ENCODE results near the gene LENG1. TPM values are rescaled to one million over a fixed set of nuclear protein-coding genes. Genes with fewer than 3 reads are reported as not detected.
"Not testable (repeated sequence)": the region's sequence is repeated elsewhere in the genome, so short reads cannot be mapped to it uniquely, and the experiment has no call there.

Gene LENG1
- 10 to 100 TPM in 2 of 4 donors, 1 to 10 TPM in 2; 7.4 to 12.9 (median 10.4) TPM for total RNA-seq

DNA sequence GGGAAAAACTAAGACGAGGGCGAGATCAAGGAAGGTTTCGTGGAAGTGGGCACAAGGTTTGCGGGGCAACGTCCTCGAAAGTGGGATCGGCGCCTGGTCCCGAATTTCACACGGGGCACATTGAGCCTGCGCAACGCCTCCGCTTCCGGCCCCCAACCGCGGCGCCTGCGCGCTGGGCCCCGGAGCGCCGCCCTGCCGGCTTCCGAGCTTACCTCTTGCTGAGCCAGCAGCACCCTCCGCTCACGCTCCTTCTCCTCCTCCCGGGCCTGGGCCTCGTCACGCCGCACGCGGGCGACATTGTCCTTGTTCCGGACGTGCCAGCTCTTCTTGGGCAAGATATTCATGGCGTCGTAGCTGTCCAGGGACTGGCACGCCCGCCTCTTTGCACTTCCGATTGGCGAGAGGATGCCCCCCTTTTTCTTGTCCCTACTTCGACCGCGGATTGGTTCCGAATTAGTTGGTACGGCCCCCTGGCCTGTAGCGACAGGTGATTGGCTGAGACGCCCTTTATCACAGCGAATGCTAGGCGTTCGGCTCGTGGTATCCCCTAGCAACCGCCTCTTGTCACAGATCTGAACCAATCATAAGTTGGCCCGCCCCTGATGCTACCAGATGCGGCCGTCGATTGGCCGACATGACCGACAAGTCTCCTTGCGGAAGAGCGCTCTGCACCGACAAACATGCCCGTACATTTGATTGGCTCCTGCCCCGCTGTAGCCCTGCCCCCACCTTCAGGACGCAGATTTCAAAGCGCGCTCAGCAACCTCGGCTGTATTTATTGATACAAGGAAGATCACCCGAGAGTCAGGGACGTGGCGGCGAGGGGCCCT, at the start of gene LENG1:
Gene LENG1 (minus strand): TSS at position 370 of the 830 bp plus-strand sequence. CDS start 26 bp downstream, at position 344.
- Histone ChIP-seq H3K4me1 (peaks cover 0 to 55% (median 31%) of the 10 kb centered on the region in 4 donors), H3K36me3 (peaks cover 0 to 38% (median 34%) of the 10 kb centered on the region in 3 donors), H3K9me3 (no peaks in the 10 kb centered on the region), H3K27me3 (no peaks in the 10 kb centered on the region), H3K27ac (peak within 1 kb of the TSS; percentile 90 to 96 (median 94)), H3K4me3 (peak within 1 kb of the TSS; percentile 67 to 88 (median 77))
- TF ChIP-seq POLR2A (IDR thresholded peaks at IDR 0.05) (peak in 1 of 2 donors; percentile 70), EP300 (IDR thresholded peaks at IDR 0.05) (peak; percentile 61 to 95)
- TF ChIP-seq, protein P1, sequence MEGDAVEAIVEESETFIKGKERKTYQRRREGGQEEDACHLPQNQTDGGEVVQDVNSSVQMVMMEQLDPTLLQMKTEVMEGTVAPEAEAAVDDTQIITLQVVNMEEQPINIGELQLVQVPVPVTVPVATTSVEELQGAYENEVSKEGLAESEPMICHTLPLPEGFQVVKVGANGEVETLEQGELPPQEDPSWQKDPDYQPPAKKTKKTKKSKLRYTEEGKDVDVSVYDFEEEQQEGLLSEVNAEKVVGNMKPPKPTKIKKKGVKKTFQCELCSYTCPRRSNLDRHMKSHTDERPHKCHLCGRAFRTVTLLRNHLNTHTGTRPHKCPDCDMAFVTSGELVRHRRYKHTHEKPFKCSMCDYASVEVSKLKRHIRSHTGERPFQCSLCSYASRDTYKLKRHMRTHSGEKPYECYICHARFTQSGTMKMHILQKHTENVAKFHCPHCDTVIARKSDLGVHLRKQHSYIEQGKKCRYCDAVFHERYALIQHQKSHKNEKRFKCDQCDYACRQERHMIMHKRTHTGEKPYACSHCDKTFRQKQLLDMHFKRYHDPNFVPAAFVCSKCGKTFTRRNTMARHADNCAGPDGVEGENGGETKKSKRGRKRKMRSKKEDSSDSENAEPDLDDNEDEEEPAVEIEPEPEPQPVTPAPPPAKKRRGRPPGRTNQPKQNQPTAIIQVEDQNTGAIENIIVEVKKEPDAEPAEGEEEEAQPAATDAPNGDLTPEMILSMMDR (IDR thresholded peaks at IDR 0.05): peak; percentile 16 to 78 (median 52)
- 0% methylated on average over 55 to 65 of the region's 72 CpGs for whole genome bisulfite sequencing, 2 donors
- DNase-seq (ENCODE audit: low spot score in 2 of 2): peak; percentile 100

DNA sequence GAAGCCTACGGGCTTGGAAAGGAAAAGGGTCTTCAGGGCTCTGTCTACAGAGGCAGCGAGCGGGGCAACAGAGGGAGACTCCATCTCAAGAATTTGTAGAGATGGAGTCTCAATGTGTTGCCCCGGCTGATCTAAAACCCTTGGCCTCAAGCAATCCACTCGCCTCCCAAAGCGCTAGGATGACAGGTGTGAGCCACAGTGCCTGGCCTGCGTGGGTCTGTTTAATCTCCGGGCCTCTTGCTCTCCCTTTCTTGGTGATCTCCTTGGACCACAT, 49.2 kb upstream of the LENG1 start:
- H3K27ac ChIP-seq: peak overlapping the region in 3 of 4 donors; percentile 66 to 95 (median 89)
- WGBS, 2 donors: 74 to 79% methylated on average over 8 of the region's 8 CpGs
- H3K4me1 ChIP-seq: peaks cover 0 to 68% (median 39%) of the 10 kb centered on the region in 4 donors
- no peaks in the 10 kb centered on the region for H3K9me3 ChIP-seq
- H3K4me3 ChIP-seq: no peak overlapping the region
- H3K36me3 ChIP-seq: peaks cover 0 to 54% (median 31%) of the 10 kb centered on the region in 3 donors
- no peak for TF ChIP-seq POLR2A (IDR thresholded peaks at IDR 0.05)
- TF ChIP-seq, protein P1 (IDR thresholded peaks at IDR 0.05): no peak
- no peak for TF ChIP-seq EP300 (IDR thresholded peaks at IDR 0.05)
- no peak for DNase-seq (ENCODE audit: low spot score in 2 of 2)
- H3K27me3 ChIP-seq: no peaks in the 10 kb centered on the region

DNA sequence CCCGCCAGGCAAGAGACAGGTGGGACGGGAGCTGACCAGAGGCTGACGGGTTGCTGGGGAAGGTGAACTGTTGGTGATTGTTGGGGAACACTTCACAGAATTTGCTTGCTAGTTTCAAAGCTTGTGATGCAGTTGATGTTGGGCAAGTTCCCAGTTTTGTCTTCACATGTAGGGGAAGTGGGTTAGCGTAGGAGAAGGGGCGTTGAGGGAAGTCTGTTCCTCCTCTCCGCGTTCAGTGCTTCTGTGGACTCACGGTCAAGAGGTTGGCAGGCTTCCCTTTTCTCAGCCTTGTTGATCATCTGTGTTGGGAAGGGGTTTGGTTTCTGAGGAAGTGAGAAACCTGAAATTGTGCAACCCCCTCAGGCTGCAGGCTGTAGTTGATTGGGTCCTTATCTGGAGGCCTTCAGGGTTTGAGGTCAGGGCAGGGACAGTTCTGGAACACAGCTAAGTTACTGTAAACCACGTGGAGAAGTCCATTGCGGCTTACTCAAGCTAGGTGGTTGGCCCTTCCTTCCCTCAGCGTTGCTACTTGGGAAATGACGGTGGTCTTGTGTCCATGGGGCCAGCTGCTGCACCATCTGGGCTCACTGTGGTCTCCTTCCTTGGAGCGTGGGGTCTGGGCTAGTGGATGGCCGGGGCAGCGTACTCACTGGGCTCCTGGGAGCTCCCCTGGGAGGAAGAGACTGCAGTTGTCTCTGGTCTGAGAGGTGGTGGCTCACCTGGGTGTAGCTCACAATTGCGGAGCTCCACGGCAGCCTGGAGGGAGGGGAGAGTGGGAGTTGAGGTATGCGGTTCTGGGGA, 48.7 kb upstream of the LENG1 start:
- TF ChIP-seq, protein P1 (IDR thresholded peaks at IDR 0.05): peak in 1 of 5 experiments; percentile 10
- peak; percentile 73 to 82 for TF ChIP-seq EP300 (IDR thresholded peaks at IDR 0.05)
- TF ChIP-seq POLR2A (IDR thresholded peaks at IDR 0.05): no peak
- Histone ChIP-seq H3K4me3 (no peak overlapping the region), H3K27me3 (no peaks in the 10 kb centered on the region), H3K9me3 (no peaks in the 10 kb centered on the region), H3K4me1 (peaks cover 0 to 74% (median 42%) of the 10 kb centered on the region in 4 donors), H3K27ac (peak overlapping the region in 3 of 4 donors; percentile 53 to 95 (median 89)), H3K36me3 (peaks cover 0 to 59% (median 34%) of the 10 kb centered on the region in 3 donors)
- 58 to 71% methylated on average over 16 to 17 of the region's 18 CpGs for WGBS, 2 donors
- peak in 1 of 2 donors; percentile 75 for DNase-seq (ENCODE audit: low spot score in 2 of 2)

DNA sequence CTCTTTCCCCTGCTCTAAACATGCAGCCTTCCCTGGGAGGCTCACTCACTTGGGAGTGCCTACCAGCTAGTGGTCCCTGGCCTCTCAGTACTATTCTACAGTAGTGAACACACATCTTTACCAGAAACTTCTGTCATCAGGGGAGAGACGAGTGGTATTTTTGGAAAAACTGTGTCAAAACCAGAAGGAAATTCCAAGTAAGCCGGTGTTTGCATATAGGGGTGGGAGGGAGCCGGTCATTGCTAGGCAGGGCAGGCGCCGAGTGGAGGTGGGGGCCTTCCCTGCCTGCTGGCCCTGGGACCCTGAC, 48.1 kb upstream of the LENG1 start:
- H3K36me3 ChIP-seq: peaks cover 2 to 65% (median 40%) of the 10 kb centered on the region in 3 donors

DNA sequence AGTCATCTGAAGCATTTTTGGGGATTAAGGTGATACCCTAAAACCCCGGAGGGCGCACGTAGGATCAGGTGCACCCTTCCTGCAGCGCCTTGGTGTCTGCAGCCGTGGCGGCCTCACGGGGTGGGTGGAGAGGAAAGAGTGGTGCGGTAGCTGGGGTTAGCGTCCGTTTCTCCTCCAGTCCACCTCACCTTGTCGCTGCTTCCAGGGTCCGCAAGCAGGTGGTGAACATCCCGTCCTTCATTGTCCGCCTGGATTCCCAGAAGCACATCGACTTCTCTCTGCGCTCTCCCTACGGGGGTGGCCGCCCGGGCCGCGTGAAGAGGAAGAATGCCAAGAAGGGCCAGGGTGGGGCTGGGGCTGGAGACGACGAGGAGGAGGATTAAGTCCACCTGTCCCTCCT, 47.7 kb upstream of the LENG1 start:
- DNase-seq (ENCODE audit: low spot score in 2 of 2); H3K9me3 ChIP-seq; H3K27me3 ChIP-seq; H3K4me3 ChIP-seq: not testable (repeated sequence)
- Histone ChIP-seq H3K36me3 (peaks cover 2 to 69% (median 44%) of the 10 kb centered on the region in 3 donors), H3K4me1 (peaks cover 0 to 83% (median 52%) of the 10 kb centered on the region in 4 donors), H3K27ac (peak overlapping the region in 2 of 4 donors; percentile 77 to 89)
- WGBS, 2 donors: 62 to 76% methylated on average over 21 to 23 of the region's 23 CpGs

More for the DNA sequence above, 48.1 kb upstream of the LENG1 start:
- Histone ChIP-seq H3K27me3 (no peaks in the 10 kb centered on the region), H3K4me1 (peaks cover 0 to 79% (median 48%) of the 10 kb centered on the region in 4 donors), H3K9me3 (no peaks in the 10 kb centered on the region), H3K4me3 (no peak overlapping the region), H3K27ac (peak overlapping the region in 3 of 4 donors; percentile 53 to 89 (median 77))
- WGBS, 2 donors: 48 to 59% methylated on average over 5 of the region's 5 CpGs
- TF ChIP-seq, protein P1 (IDR thresholded peaks at IDR 0.05): no peak
- TF ChIP-seq POLR2A (IDR thresholded peaks at IDR 0.05) (no peak), EP300 (IDR thresholded peaks at IDR 0.05) (no peak)
- no peak for DNase-seq (ENCODE audit: low spot score in 2 of 2)
